HPDE6-E6E7 (cell line): Measurements from ENCODE around the gene LIN52.

Source experiments
- DNase-seq: peaks from one replicate; pipeline ENCODE4 v3.0.0; 2011; ENCODE audit warnings: missing footprints; ENCODE audit errors: extremely low spot score

LIN52 gene, protein sequence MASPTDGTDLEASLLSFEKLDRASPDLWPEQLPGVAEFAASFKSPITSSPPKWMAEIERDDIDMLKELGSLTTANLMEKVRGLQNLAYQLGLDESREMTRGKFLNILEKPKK

DNA sequence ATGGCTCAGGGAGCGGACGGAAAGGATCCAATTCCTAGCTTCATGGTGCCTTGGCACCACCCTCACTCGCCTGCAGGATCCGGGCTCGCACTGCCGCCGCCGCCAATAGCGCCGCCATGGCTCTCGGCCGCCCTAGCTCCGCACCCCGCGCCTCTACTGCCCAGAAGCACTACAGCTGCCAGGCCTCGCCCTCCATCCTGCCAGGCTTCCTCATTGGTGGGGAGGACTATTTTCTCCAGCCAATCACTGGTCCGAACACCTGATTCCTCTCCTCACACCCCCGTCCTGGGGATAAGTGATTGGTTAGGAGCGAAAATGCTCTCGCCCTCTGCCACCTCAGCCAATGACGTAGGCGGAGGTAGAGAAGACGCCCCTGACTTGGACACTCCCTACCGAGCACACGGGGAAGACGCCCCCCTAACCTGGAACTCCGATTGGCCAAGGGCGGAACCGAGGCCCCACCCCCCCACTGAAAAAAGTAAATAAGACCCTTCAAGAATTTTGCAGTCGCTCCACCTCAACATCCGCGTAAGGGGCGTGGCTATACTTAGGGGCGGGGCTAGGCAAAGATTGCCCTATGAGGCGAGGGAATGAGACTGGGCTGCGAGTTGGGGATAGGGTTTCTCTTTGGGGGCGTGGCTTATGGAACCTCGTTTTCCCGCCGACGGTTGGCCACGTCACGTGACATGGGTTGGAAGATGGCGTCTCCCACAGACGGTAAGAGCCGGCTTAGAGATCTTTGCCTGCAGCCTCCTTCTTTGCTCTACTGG is at the start of gene LIN52, which contains the start of gene ALDH6A1:
Gene LIN52, plus strand, starts transcription at position 680 of the 770 bp plus-strand sequence. Its CDS starts 19 bp downstream, at position 699.
Gene ALDH6A1, minus strand, starts transcription at position 177 of the 770 bp plus-strand sequence. Its CDS starts 59 bp downstream, at position 118.
- DNase-seq = peak; percentile 100

DNA sequence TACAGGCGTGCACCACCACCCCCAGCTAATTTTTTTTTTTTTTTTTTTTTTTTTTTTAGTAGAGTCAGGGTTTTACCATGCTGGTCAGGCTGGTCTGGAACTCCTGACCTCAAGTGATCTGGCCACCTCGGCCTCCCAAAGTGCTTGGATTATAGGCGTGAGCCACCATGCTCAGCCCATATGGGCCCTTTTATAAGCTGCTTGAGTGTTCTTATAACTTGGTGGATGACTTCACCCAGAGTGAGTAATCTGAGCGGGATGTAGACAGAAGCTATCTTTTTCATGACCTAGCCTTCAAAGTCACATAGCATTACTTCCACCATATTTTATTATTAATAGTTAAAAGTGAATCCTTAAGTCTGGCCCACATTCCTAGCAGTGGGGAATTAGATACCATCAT is 49.2 kb upstream of the LIN52 start:
- no peak for DNase-seq

DNA sequence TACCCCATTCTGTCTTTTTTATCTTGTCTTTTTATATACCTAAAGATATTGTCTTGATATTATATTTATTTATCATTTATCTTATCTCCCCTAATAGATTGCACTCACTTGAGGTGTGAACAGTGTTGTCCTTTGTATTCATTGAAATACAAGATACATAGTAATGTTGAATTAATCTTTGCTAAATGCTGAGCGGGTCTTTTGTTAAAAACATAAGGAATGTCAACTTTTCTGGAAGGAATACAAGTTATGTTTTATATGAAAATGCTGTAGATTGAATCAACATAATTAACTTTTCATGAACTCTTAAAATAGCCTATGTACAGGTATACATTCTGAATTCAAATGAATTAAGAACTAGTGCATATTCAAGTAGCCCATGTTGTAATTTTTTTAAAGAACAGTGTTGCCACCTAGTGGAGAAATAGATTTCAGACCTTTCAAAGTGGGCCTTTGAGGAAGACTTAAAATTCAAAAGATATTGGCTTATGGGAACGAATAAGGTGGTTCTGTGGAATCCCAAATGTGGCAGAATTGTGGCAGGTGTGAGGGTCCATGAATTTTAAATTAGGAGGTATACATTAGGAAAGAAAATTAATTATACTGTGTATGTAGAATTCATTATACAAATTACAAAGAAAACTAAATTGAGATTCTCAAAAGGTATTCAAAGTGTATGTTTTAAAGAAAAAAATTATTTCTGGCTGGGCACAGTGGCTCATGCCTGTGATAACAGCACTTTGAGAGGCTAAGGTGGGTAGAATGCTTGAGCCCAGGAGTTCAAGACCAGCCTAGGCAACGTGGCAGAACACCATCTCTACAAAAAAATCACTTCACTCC is 46.5 kb upstream of the LIN52 start:
- no peak for DNase-seq

DNA sequence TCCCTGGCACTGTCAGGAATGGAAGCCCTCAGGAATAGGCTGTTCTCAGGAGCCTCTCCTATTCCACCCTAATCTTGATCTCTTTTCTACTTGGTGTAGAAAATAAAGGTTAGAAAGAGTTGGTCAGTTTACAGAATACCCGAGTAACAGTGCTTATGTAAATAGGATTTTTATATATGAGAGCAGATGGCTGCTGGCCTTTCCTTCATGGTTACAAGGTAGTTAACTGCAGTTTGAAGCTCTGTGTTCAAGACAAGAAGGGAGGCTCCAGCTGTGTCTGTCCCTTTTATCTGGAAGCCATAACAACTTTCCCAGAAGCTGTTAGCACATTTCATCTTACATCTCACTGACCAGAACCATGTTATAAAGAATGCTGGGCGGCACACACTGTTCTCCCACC is 42.5 kb upstream of the LIN52 start:
- DNase-seq = no peak

DNA sequence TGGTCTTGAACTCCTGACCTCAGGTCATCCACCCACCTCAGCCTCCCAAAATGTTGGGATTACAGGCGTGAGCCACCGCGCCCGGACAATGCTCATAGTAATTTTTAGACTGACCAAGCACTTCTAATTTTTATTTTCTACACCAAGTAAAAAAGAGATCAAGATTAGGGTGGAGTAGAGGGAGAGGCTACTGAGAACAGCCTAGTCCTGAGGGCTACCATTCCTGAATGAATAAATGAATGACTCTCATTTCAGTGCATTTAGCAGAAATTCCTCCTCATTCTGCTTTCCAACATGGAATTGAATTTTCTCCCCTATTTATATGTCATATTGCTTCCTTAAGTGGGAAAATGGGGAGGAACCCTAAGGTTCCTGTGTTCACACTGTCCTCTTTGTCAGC is 39.2 kb upstream of the LIN52 start:
- no peak for DNase-seq

DNA sequence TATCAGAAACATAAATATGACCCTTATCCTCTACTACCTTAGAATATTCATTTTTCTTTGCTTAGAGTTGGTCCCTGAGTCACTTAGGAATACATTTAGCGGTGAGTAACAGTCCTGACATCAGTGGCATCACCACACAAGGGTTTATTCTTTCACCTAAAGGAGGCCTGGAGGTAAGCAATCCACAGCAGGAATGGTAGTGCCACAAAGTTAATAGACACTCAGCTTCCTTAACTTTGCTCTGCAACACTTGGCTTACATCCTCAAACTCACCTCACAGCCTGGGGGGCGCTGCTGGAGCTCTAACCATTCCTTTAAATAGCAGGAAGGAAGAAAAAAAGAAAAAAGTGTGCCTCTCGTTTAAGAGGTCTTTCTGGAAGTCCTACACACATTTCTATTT is 36.5 kb upstream of the LIN52 start:
- DNase-seq = peak; percentile 38

DNA sequence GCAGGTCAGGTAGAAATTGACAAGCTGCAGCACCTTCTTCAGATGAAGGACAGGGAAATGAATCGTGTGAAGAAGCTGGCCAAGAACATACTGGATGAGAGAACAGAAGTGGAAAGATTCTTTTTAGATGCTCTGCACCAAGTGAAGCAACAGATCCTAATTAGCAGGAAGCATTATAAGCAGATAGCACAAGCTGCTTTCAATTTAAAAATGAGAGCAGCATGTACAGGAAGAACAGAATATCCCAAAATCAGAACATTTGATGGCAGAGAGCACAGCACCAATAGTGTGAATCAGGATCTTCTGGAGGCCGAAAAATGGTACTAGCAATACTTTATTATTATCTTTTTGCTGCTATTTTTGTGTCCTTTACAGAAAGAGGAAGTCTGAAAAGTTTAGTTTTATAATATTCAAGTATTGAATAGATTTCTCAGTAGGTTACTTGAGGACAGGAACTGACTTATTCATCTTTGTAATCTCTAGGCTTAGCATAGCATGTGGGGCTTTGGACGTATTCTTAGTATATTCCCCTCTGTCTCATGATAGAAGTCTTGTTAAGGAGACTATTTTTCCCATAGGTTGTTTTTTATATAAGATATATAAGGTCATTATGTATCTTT is 34.8 kb upstream of the LIN52 start:
- no peak for DNase-seq

DNA sequence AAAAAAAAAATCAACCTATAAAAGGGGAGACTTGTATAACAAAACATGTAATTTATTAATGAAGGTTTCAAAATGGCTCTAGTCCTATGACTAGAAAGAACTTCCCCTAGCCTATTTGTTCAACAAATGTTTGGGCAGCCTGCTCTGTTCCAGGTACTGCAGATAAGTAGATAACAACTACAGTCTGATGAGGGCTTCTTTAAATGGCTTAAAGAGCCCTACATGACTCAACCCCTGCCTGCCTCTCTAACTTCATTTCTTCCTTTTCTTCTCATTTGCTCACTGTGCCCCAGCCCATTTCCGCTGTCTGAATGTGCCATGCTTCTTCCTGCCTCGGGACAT is 22.0 kb upstream of the LIN52 start:
- no peak for DNase-seq

DNA sequence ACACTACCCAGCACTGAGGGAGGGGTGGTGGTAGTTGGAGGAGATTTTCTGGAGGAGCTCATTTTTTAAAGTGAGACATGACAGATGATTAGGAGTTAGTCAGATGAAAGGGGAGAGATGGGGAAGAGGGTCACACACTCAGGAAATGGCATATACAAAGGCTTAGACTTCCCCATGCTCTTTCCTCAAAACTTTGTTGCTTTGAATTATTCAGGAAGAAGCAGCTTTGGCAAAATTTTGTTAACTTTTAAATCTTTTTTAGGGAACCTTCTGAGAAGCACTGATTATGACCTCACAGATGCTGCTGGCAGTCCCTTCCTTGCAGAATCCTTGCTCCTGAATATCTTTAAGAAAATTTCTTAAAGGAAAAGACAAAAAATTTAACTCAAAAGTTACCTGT is 20.3 kb upstream of the LIN52 start:
- no peak for DNase-seq

DNA sequence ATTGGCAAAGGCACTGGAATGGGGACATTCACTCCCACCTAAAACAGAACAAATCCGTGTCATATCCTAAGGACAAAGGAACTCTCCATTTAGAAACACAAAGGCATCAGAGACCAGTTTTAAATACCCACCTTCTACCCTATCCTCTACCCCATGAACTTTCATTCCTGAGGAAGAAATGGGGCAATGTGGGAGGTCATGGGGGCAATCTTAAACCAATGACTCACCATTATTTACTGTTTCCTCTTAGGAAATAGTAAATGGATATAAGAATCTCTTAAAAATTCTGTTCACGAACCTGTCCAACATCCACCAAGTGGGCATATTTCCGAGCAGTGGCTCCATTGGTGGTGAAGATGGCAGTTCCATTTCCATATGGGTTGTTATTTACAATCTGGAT is 19.9 kb upstream of the LIN52 start:
- DNase-seq = no peak

DNA sequence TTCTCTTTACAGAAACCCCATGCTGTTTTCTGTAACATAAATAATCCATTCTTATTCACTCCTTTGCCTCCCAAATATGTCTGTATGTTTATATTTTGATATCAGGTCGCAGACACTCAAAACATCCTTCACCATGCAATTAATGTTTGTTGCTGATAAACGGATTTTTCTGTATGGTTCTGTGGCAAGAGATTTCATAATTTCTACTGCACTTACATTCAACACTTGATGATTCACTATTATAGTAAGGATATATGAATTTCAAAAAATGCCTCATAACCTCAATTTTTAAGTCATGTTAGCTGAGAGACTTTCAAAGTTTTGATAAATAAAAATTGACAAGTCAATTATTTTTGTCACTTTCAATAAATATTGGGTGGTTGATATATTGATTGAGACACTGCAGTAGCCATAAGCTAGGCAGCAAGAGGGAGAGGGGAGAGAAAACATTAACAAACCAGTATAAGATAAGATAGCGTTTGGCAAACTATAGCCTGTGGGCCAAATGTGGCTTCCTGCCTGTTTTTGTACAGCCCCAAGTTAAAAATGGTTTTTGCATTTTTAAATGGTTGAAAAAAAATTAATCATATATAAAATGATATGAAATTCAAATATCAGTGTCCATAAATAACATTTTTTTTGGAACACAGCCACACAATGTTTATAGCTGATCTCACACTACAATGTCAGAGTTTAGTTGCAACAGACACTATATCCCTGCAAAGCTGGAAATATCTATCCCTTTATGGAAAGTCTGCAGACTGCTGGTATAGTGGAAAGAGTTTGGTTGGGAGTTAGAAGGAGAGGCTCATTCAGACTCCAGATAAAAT is 18.8 kb upstream of the LIN52 start:
- DNase-seq = no peak

DNA sequence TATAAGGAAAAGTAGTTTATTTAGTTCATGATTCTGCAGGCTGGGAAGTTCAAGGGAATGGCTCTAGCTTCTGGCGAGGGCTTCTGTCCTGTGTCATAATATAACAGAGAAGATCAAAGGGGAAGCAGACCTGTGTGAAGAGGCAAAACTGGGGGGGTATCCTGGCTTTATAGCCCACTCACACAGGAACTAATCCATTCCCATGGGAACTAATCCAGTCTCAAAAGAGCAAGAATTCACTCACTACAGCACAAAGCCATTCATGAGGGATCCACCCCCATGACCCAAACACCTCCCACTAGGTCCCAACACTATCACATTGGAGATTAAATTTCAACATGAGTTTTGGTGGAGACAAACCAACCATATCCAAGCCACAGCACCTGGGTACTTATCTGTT is 7.4 kb upstream of the LIN52 start:
- no peak for DNase-seq

DNA sequence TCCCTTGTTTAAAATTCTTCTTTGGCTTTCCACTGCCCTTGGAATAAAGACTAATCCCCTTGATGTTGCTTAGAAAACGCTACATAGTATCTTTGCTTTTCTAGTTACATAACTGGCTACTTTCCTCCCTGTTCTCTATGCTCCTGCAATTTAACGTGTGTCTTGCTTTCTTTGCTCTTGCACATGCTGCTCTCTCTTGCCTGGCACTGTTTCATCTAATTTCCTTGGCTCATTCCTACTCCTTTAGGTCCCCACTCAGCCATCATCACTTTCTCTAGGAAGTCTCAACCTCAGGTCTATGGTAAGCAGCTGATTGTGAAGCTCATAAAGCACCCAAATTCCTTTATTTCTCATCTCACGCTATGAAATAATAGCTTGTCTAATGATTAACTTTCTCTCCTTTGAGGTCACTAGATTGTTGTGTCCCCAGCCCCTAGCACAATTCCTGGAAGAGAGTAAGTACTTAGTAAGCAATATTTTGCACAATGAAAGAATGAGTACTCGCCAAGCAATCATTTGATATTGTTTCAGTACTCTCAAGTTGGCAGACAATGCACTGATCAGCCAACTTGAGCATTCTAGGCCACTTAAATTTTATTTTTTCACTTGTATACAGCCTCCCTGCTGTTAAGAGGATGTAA is 3.8 kb upstream of the LIN52 start:
- no peak for DNase-seq

DNA sequence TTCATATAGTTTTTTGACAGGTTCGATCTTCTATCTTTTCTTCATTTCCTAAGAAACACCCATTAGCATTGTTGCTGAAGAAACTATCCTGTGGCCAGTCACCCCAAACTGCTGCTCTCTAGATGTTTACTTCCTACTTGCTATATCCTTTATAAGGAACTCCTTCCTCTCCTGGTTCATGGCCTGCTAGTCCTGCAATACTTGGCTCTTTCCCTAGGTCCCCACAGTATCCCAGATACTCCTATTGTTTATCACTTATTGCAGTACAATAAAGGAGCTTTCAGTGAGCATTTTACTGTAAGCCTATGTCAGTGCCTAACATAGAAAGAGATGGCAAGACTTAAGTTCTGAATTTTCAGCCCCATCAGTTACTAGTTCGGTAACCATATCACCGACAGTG is 3.3 kb upstream of the LIN52 start:
- no peak for DNase-seq

DNA sequence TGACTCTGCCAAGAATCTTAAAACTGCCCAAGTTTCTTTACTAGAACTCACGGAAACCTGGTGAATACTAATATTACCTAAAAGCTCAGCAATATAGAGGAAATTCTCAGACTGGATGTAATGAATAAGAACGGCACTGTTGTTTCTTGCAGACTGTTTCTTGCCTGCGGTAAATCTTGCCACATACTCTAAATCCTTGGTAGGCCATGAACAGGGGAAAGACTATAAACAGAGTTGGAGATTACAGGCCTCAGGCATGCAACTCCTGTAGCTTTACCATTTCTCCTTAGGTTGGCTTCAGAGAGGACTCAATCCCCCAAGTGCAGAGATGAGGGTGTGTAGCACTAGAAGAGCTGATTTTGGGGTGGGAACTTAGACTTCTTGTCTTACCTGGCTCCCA is 1.6 kb upstream of the LIN52 start:
- no peak for DNase-seq

DNA sequence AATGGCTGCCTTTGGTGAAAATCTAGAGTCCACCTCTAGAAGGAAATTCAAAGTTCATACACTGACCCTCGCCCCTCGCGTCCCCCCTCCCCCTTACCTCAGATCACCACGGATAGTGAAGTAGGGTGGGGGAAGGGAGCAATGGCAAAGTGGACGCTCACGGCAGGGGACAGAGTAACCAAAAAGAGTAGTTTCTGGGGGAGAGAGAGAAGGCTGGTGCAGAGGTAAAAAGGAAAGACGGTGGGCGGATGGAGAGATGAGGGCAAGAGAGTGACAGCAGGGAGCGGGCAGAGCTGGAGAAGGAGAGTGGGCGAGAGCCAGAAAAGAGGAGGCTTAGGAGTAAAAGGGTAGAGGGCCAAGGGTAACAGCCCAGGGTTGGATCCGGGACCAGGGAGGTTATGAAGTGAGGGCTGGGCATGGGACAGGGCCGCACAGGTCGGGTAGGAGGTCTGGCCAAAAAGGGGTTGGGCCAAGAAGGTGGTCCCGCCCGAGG is 926 bp upstream of the LIN52 start:
- DNase-seq = no peak

DNA sequence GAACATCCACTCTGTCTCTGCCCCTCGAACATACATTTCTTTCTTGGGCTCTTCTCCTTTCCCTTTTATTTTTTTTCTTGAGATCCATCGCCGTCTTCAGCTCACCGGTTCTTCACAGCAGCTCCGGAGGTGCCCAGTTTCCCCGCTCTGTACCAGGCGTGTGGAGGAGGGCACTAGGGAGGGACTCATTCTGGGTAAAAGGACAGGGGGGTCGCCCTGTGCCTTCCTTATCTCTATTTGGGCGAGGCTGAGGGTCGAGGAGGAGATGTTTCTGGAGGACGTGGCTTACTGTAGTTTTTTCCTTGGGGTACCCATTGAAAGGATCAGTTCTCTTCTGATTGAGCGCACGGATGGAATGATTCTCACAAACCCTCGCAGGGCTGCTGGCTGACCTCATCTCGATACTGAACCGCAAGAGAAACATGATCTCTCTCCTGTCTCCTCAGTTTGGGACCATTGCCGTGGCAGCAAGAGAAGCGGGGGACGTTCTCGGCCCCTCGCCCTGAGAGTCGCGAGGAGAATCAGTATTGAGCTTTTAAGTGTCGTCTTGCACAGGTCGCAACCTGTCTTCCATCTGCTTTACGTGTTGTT is 386 bp downstream of the LIN52 start:
- no peak for DNase-seq

DNA sequence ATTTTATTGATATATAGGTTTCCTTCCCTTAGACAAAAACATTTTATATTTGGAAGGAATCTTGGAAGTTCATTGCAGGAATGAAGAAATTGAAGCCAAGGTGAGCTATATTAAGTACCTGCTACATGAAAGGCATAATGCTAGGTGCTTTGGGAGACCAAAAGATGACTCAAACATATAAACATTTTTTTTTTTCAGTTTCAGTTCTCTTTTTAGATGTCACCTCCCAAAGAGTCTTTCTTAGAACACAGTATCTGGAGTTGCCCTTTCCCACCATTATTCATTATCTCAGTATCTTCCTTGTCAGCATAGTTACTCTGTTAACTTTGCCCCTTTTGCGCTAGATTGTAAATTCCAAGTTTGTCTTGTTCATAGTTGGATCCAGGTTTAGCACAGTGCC is 1.1 kb downstream of the LIN52 start:
- DNase-seq = no peak

DNA sequence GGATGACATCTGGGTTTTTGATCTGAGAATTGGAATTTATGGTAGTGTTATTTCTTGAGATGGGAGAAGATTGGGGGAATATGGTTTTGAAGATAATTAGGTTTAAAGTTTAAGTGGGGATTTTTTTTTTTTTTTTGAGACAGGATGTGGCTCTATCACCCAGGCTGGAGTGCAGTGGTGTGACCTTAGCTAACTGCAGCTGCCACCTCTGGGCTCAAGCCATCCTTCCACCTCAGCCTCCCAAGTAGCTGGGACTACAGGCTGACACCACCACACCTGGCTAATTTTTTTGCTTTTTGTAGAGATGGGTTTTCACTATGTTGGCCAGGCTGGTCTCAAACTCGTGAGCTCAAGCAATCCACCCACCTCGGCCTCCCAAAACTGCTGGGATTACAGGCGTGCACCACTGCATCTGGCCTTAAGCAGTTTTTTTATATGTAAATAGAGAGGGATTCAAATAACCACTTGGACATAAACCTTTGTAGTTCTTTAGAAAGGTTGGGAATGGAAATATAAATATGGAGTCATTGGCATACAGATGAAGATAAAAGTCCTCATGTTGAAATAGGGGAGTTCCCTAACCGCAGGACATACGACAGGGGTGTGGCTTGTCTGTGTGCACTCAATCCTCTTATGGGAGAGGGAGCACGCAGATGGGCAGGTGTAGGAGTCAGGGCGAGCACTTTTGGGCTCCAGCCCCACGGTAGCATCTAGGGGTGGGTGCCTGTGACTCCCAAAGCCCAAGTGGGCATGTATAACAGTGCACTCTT is 4.7 kb downstream of the LIN52 start:
- no peak for DNase-seq

DNA sequence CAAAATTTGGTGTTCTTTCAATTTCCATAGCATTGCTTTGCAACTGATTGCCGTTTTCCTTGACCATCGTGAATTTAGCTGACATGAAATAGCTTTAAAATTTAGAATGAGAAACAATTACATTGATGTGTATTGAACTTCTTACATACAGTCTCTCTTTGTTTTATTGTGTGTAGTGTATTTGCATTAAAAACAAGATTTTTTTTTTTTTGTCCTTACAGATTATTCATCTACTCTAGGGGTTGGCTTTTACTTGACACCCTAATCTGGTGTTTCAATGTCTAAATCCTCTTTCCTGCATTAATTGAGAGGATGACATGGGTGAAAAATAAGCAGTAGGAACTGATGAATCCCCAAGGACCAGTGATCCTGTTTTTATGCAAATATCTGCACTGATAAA is 20.6 kb downstream of the LIN52 start:
- no peak for DNase-seq
